ENCODE results near the gene CDC42EP5. TPM values are rescaled to one million over a fixed set of nuclear protein-coding genes. Genes with fewer than 3 reads are reported as not detected.
"Not testable (repeated sequence)": the region's sequence is repeated elsewhere in the genome, so short reads cannot be mapped to it uniquely, and the experiment has no call there.

The CDC42EP5 gene
- polyA plus RNA-seq, 1 donor: 32.7 TPM

GRCh38 chr19:54489341-54489740 lies 16.2 kb upstream of the CDC42EP5 start:
- DNase-seq: no peak

GRCh38 chr19:54485851-54486250 lies 12.8 kb upstream of the CDC42EP5 start:
- DNase-seq: no peak

GRCh38 chr19:54484451-54484850 lies 11.4 kb upstream of the CDC42EP5 start:
- DNase-seq: no peak

- DNase-seq: no peak
Measured at GRCh38 chr19:54482889-54483288, 9.8 kb upstream of the CDC42EP5 start.

- DNase-seq: peak; percentile 63
Measured at GRCh38 chr19:54481326-54481930, 8.3 kb upstream of the CDC42EP5 start.

- DNase-seq: no peak
Measured at GRCh38 chr19:54480051-54480450, 7.0 kb upstream of the CDC42EP5 start.

- DNase-seq: no peak
Measured at GRCh38 chr19:54478677-54479266, 5.7 kb upstream of the CDC42EP5 start.

- no peak for DNase-seq
Measured at GRCh38 chr19:54477650-54478049, 4.6 kb upstream of the CDC42EP5 start.

- DNase-seq: no peak
Measured at GRCh38 chr19:54475706-54476105, 2.6 kb upstream of the CDC42EP5 start.

- no peak for DNase-seq
Measured at GRCh38 chr19:54473892-54474372, 836 bp upstream of the CDC42EP5 start.

- DNase-seq: peak; percentile 54
Measured at GRCh38 chr19:54470991-54471782, 1.9 kb downstream of the CDC42EP5 start.

GRCh38 chr19:54470276-54470887 lies 2.7 kb downstream of the CDC42EP5 start:
- DNase-seq: no peak

- no peak for DNase-seq
Measured at GRCh38 chr19:54469496-54469934, 3.6 kb downstream of the CDC42EP5 start.

- not testable (repeated sequence) for DNase-seq
Measured at GRCh38 chr19:54466110-54466480, 7.0 kb downstream of the CDC42EP5 start.

GRCh38 chr19:54465426-54466109 lies 7.5 kb downstream of the CDC42EP5 start:
- DNase-seq: no peak

GRCh38 chr19:54464630-54465425 lies 8.3 kb downstream of the CDC42EP5 start:
- DNase-seq: peak; percentile 76

- DNase-seq: peak; percentile 65
Measured at GRCh38 chr19:54464044-54464629, 9.0 kb downstream of the CDC42EP5 start.

GRCh38 chr19:54463531-54464043 lies 9.5 kb downstream of the CDC42EP5 start, which contains the start of gene LENG9:
Gene LENG9 (minus strand): TSS chr19:54463778. CDS start chr19:54463526, 252 bp downstream.
- DNase-seq: peak; percentile 95

- peak; percentile 84 for DNase-seq
Measured at GRCh38 chr19:54462655-54463530, 10.2 kb downstream of the CDC42EP5 start.

Measured in hindlimb muscle (tissue), 1 donor.